Adrenal gland (tissue), 12 donors: ENCODE measurements around the gene TFCP2L1. TPM values are rescaled to one million over a fixed set of nuclear protein-coding genes. Genes with fewer than 3 reads are reported as not detected.

ENCODE experiments used
- DNase-seq, 7 donors: peaks; one replicate each; pipeline ENCODE4 v3.0.0-alpha.2; 2019 to 2020
- H3K27ac ChIP-seq, 5 donors: fragments of 200-600 bp; sonication (generic) in 4 of 5; 1 replicate in 3 of 5; 2 replicates in 2 of 5; pipeline versions ENCODE4 v1.5.1 to v1.8.0; 2016 to 2020; ENCODE audit warnings: mild to moderate bottlenecking in 1 of 5
- H3K27me3 ChIP-seq: fragments of 200-600 bp; 2 replicates; pipeline ENCODE4 v1.8.0; 2021
- H3K36me3 ChIP-seq, 2 donors: fragments of 200-600 bp; replicated peaks in 1 of 2; 1 replicate in 1 of 2; 2 replicates in 1 of 2; pipeline versions ENCODE4 v1.5.1 to v1.8.0; 2018 to 2022
- H3K4me1 ChIP-seq, 2 donors: fragments of 200-600 bp; replicated peaks in 1 of 2; 1 replicate in 1 of 2; 2 replicates in 1 of 2; pipeline versions ENCODE4 v1.5.1 to v1.8.0; 2018 to 2021
- H3K4me3 ChIP-seq, 4 donors: fragments of 200-600 bp; sonication (generic) in 3 of 4; one replicate each; pipeline ENCODE4 v1.5.1; 2016 to 2018
- H3K9me3 ChIP-seq, 3 donors: fragments of 200-600 bp; sonication (generic) in 1 of 3; replicated peaks in 1 of 3; 1 replicate in 2 of 3; 2 replicates in 1 of 3; pipeline versions ENCODE4 v1.5.1 to v1.8.0; 2016 to 2021
- POLR2A ChIP-seq, 2 donors: fragments of 450-650 bp; IDR thresholded peaks; one replicate each; pipeline ENCODE4 v1.6.1; 2017; ENCODE audit warnings: antibody characterized with exemption in 2 of 2, mild to moderate bottlenecking in 2 of 2, moderate library complexity in 1 of 2
- WGBS, 4 donors: extraction: QIAGEN DNeasy Blood & Tissue Kit in 2 of 4; methylation state at CpG; one replicate each; pipeline versions ENCODE4 v1.1.5 to v1.1.7; 2013 to 2017; 5-methylcytosine and 5-hydroxymethylcytosine counted together
- intact Hi-C, 2 donors: fragments of 100-400 bp; cut with DNase I; formaldehyde crosslinking; loops; one replicate each; pipeline versions ENCODE4 v1.14.1 to v1.15.0; 2022 to 2023
- polyA plus RNA-seq, 3 donors: library from polyadenylated mRNA; stranded (reverse); fragments of 200-250 nt in 2 of 3; fragments of 350-450 nt in 1 of 3; fragmentation: Illumina TruSeq in 1 of 3; extraction: RNeasy Lipid Tissue Mini Kit (QIAGEN cat#74804) in 1 of 3; gene quantifications; one replicate each; pipeline ENCODE4 v1.2.3, GENCODE V29; 2013 to 2014
- total RNA-seq, 9 donors: library from RNA; depleted of rRNA in 4 of 9; stranded (reverse); fragments of >200 nt in 4 of 9; fragments of 120-200 nt in 1 of 9; fragmentation: NEBNext Ultra II Directional in 1 of 9; extraction: Animal tissue kit (Norgen Biotek cat#: 25700) in 1 of 9; gene quantifications; one replicate each; pipeline versions ENCODE4 v1.1.0 to v1.2.4, GENCODE V29; 2013 to 2023
- TF ChIP-seq, protein P1 (sequence below), 6 experiments: fragments of 450-650 bp in 4 of 6; fragments of 200-600 bp in 2 of 6; sonication (generic) in 1 of 6; IDR thresholded peaks; 1 replicate in 5 of 6; 2 replicates in 1 of 6; pipeline versions ENCODE4 v1.5.1 to v1.8.0; 2016 to 2021; ENCODE audit warnings: antibody characterized with exemption in 6 of 6, mild to moderate bottlenecking in 2 of 6, moderate library complexity in 1 of 6
- donor health status: healthy with polysubstance abuse.
- donor health status: Bipolar disorder and iron deficiency.
- donor health status: DM: yes; HTN: yes; CAD: no.
- donor health status: DM: no; HTN: no; CAD: no.
- donor health status: DM: no; HTN: no; CAD: no.
- donor health status: DM: yes; HTN: yes; CAD: no.

TFCP2L1 gene
- total and polyA plus RNA-seq, 12 donors: 0.17 to 2.5 (median 0.87) TPM

DNA sequence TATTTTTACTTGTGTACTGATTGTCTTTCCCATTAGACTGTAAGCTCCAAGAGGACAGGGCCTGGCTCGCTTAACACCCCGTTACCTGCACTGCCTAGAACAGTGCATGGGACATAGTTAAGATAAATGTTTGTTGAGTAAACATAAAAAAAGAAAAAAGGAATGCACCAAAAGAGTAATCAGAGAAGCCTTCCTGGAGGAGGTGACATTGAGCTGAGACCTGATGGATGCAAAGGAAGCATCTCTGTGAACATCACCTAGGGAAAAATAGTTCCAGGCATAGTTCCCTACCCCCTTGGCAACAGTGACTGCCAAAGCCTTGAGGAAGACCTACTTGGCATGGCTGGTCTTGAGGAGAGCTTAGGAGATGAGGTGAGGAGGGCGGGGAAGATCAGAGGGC, 924 bp upstream of the TFCP2L1 start:
- Histone ChIP-seq H3K27me3 (peaks cover 14% of the 10 kb centered on the region), H3K4me3 (no peak overlapping the region), H3K4me1 (peaks cover 0 to 13% of the 10 kb centered on the region in 2 donors), H3K36me3 (no peaks in the 10 kb centered on the region), H3K9me3 (no peaks in the 10 kb centered on the region), H3K27ac (no peak overlapping the region)
- intact Hi-C loops: no loop called here
- peak in 1 of 7 donors; percentile 2 for DNase-seq
- 96 to 98% (median 97%) methylated on average over 3 of the region's 3 CpGs for WGBS, 4 donors
- TF ChIP-seq, protein P1, sequence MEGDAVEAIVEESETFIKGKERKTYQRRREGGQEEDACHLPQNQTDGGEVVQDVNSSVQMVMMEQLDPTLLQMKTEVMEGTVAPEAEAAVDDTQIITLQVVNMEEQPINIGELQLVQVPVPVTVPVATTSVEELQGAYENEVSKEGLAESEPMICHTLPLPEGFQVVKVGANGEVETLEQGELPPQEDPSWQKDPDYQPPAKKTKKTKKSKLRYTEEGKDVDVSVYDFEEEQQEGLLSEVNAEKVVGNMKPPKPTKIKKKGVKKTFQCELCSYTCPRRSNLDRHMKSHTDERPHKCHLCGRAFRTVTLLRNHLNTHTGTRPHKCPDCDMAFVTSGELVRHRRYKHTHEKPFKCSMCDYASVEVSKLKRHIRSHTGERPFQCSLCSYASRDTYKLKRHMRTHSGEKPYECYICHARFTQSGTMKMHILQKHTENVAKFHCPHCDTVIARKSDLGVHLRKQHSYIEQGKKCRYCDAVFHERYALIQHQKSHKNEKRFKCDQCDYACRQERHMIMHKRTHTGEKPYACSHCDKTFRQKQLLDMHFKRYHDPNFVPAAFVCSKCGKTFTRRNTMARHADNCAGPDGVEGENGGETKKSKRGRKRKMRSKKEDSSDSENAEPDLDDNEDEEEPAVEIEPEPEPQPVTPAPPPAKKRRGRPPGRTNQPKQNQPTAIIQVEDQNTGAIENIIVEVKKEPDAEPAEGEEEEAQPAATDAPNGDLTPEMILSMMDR (IDR thresholded peaks at IDR 0.05): no peak
- TF ChIP-seq POLR2A (IDR thresholded peaks at IDR 0.05): no peak

DNA sequence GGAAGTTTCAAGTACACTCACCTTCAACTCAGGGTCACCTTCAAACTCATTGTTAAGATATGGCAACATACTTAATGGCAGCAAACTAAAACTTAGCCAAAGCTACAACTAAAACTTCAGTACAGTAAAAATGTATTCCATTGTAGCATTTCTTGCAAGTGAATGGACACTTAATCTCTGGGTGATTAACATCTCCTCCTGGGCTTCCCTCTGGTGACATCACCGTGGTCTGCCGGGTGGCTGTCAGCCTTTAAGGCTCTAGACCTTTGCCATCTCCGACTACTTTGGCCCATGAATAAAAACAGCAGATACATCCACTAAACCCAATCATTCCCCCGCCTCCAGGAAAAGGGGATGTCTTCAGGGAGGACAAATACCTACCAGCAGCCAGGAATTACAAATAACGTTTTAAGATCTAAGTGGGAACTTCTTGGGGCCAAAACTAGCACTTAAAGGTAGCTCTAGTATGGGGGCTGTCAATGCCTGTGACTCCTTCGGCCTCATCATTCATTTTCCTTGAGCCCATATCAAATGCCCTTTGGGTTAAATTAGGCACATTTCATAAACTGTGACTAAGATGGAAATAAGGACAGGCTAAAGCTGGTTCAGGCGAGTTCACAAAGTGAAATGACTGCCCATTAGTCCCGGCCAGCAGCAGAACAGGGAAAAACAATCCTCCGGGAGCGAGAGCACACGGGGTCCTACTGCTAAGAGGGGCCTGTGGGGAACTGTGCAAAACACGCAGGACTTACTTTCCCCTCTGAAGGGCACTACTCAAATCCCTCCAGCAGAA, 1.1 kb downstream of the TFCP2L1 start:
- Histone ChIP-seq H3K4me3 (peak overlapping the region in 2 of 4 donors; percentile 9 to 57), H3K4me1 (peaks cover 0 to 13% of the 10 kb centered on the region in 2 donors), H3K27ac (no peak overlapping the region), H3K9me3 (no peaks in the 10 kb centered on the region), H3K36me3 (no peaks in the 10 kb centered on the region), H3K27me3 (peaks cover 14% of the 10 kb centered on the region)
- TF ChIP-seq, protein P1 (IDR thresholded peaks at IDR 0.05): no peak
- TF ChIP-seq POLR2A (IDR thresholded peaks at IDR 0.05): no peak
- DNase-seq: peak in 1 of 7 donors; percentile 41
- WGBS, 4 donors: 52 to 63% (median 56%) methylated on average over 11 to 12 of the region's 12 CpGs
- intact Hi-C loops: no loop called here

GRCh38 chr2:121282800-121283385, 2.1 kb downstream of the TFCP2L1 start:
- no peak overlapping the region for H3K4me3 ChIP-seq
- H3K4me1 ChIP-seq: peaks cover 0 to 13% of the 10 kb centered on the region in 2 donors

DNA sequence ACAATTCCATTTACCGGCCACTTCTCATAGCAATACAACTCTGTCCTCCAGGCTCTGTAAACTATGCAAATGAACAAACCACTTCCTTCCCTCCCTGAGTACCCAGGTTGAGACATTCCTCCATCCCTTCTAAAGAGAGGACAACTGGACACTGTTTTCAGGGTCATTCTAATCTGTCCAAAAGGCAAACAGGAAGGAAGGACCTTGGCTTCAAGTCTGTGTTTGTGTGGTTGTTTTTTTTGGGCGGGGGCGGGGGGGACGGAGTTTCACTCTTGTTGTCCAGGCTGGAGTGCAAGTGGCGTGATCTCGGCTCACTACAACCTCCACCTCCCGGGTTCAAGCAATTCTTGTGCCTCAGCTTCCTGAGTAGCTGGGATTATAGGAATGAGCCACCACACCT, 3.3 kb downstream of the TFCP2L1 start:
- intact Hi-C loops: no loop called here
- TF ChIP-seq POLR2A (IDR thresholded peaks at IDR 0.05): no peak
- TF ChIP-seq, protein P1 (IDR thresholded peaks at IDR 0.05): no peak
- WGBS, 4 donors: 50 to 69% (median 68%) methylated on average over 1 to 7 of the region's 7 CpGs

More at GRCh38 chr2:121282800-121283385, 2.1 kb downstream of the TFCP2L1 start:
- TF ChIP-seq, protein P1 (IDR thresholded peaks at IDR 0.05): no peak
- TF ChIP-seq POLR2A (IDR thresholded peaks at IDR 0.05): no peak
- Histone ChIP-seq H3K36me3 (no peaks in the 10 kb centered on the region), H3K27me3 (peaks cover 14% of the 10 kb centered on the region), H3K27ac (peak overlapping the region in 1 of 5 donors; percentile 29), H3K9me3 (no peaks in the 10 kb centered on the region)
- peak in 1 of 7 donors; percentile 39 for DNase-seq
- 78 to 82% (median 79%) methylated on average over 13 of the region's 13 CpGs for WGBS, 4 donors
- intact Hi-C loops: no loop called here

More for the DNA sequence above, 3.3 kb downstream of the TFCP2L1 start:
- Histone ChIP-seq H3K27ac (no peak overlapping the region), H3K9me3 (no peaks in the 10 kb centered on the region), H3K4me3 (no peak overlapping the region), H3K36me3 (no peaks in the 10 kb centered on the region), H3K27me3 (peaks cover 14% of the 10 kb centered on the region), H3K4me1 (peaks cover 0 to 13% of the 10 kb centered on the region in 2 donors)
- DNase-seq: no peak
